HEK293T (cell line): ENCODE measurements around the gene RPP30.

Source experiments
- BHLHE40 ChIP-seq: fragments of 450-650 bp; IDR thresholded peaks from 2 replicates; pipeline ENCODE4 v1.6.1; 2016; ENCODE audit warnings: mild to moderate bottlenecking, moderate library complexity, borderline replicate concordance
- CTBP1 ChIP-seq: fragments of 450-650 bp; IDR thresholded peaks from 2 replicates; pipeline ENCODE4 v1.6.1; 2016; ENCODE audit warnings: borderline replicate concordance
- ELF4 ChIP-seq: fragments of 450-650 bp; IDR thresholded peaks from 2 replicates; pipeline ENCODE4 v1.6.1; 2017; ENCODE audit warnings: antibody characterized with exemption
- FOXK2 ChIP-seq: fragments of 450-650 bp; IDR thresholded peaks from 2 replicates; pipeline ENCODE4 v1.6.1; 2016; ENCODE audit warnings: mild to moderate bottlenecking
- FOXM1 ChIP-seq: fragments of 450-650 bp; IDR thresholded peaks from 2 replicates; pipeline ENCODE4 v1.6.1; 2017; ENCODE audit warnings: mild to moderate bottlenecking, borderline replicate concordance
- HDGF ChIP-seq: fragments of 450-650 bp; IDR thresholded peaks from 2 replicates; pipeline ENCODE4 v1.6.1; 2017; ENCODE audit warnings: antibody characterized with exemption, borderline replicate concordance
- LEF1 ChIP-seq: fragments of 450-650 bp; IDR thresholded peaks from 2 replicates; pipeline ENCODE4 v1.6.1; 2017; ENCODE audit warnings: mild to moderate bottlenecking, borderline replicate concordance
- NFRKB ChIP-seq: fragments of 450-650 bp; IDR thresholded peaks from 2 replicates; pipeline ENCODE4 v1.6.1; 2016; ENCODE audit warnings: mild to moderate bottlenecking, moderate library complexity
- SP1 ChIP-seq: fragments of 450-650 bp; IDR thresholded peaks from 2 replicates; pipeline ENCODE4 v1.6.1; 2017
- SUZ12 ChIP-seq: fragments of 450-650 bp; IDR thresholded peaks from 2 replicates; pipeline ENCODE4 v1.6.1; 2016; ENCODE audit warnings: mild to moderate bottlenecking
- ZNF384 ChIP-seq: fragments of 450-650 bp; IDR thresholded peaks from 2 replicates; pipeline ENCODE4 v1.6.1; 2016
- TF ChIP-seq, protein P1 (sequence below): fragments of 450-650 bp; IDR thresholded peaks from 2 replicates; pipeline ENCODE4 v1.6.1; 2016

DNA sequence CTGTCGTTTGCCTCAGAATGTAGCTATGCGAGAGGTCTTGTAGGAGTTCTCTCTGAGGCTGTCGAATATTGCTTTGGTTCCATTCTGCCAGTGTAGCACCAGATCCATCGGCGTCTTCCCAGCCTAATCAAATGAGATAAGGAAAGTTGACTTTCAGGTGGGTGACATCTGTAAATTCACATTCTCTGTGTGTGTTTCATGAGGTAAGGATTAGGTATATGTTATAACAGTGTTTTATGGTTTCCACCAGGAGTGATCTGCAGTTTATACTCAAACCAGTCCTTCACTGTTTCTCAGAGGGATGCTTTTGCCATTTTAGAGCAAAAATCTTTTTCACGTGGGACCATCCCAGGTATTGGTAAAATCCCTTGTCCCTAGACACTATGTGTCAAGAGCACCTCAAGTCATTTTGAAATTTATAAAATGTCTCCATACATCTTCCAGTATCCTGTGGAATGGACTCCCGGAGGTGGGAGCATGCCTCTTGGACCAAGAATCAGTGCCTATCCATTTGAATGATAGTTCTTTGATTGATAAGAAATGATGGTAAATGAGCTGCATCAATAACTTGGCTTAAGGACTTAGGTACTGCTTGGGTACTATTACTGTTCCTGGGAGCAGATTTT, 41.2 kb downstream of the RPP30 start:
- TF ChIP-seq NFRKB (no peak), ELF4 (no peak), BHLHE40 (no peak), HDGF (no peak), LEF1 (no peak), FOXM1 (no peak), FOXK2 (no peak), SP1 (no peak), ZNF384 (no peak), SUZ12 (no peak), CTBP1 (no peak)
- TF ChIP-seq, protein P1, sequence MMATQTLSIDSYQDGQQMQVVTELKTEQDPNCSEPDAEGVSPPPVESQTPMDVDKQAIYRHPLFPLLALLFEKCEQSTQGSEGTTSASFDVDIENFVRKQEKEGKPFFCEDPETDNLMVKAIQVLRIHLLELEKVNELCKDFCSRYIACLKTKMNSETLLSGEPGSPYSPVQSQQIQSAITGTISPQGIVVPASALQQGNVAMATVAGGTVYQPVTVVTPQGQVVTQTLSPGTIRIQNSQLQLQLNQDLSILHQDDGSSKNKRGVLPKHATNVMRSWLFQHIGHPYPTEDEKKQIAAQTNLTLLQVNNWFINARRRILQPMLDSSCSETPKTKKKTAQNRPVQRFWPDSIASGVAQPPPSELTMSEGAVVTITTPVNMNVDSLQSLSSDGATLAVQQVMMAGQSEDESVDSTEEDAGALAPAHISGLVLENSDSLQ, result no peak
